NCI-H187 (cell line): ENCODE measurements around the gene KCNT2.
"Not testable (repeated sequence)": the region's sequence is repeated elsewhere in the genome, so short reads cannot be mapped to it uniquely, and the experiment has no call there.

Experiments
- DNase-seq, 2 experiments: peaks; one replicate each; lab custom pipeline; 2025; lab: John Stamatoyannopoulos, UW

The KCNT2 gene

GRCh38 chr1:196590012-196590708 lies 18.1 kb downstream of the KCNT2 start:
- no peak for DNase-seq

- DNase-seq: no peak
Measured at GRCh38 chr1:196584696-196585095, 23.5 kb downstream of the KCNT2 start.

GRCh38 chr1:196577386-196577785 lies 30.9 kb downstream of the KCNT2 start:
- DNase-seq: no peak

- no peak for DNase-seq
Measured at GRCh38 chr1:196573226-196573625, 35.0 kb downstream of the KCNT2 start.

GRCh38 chr1:196567238-196567637 lies 41.0 kb downstream of the KCNT2 start:
- no peak for DNase-seq

GRCh38 chr1:196563768-196564167 lies 44.5 kb downstream of the KCNT2 start:
- no peak for DNase-seq

GRCh38 chr1:196559314-196559713 lies 48.9 kb downstream of the KCNT2 start:
- no peak for DNase-seq

GRCh38 chr1:196558411-196558810 lies 49.8 kb downstream of the KCNT2 start:
- DNase-seq: no peak

DNA sequence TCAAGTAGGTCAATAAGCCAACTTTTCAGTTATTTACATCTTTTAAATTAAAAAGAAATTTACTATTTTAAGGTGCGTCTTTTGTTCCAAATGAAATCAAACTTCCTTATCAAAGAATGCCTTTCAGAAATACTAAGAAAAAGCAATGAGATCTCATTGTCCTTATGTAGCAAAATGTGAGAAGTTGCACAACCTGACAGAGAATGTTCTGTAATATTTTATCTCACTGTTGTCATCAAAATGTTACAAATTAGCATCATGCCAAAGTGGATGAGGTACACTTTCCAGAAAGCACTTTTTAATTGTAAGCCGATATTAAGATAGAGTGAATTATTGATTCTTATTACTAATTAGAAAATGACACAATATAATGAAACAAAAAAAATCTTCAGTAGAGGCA lies 50.4 kb downstream of the KCNT2 start:
- no peak for DNase-seq

DNA sequence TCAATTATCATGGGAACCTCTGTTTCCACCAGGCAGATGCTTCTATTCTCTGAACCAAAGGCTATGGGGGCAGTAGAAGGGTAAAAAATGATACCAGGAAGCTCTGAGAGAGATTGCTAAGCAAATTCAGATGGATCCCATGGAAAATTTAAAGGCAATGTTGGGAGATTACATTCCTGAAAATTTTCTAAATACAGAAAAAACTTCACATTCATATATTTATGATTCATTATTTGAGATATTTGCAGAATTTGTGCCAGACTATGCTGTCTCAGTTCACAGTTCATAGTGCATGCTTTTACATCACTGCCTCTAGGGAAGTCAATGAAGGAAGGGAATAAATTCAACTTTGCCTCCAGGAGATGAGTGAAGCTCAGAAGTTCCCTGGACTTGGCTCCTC lies 57.5 kb downstream of the KCNT2 start:
- no peak for DNase-seq

DNA sequence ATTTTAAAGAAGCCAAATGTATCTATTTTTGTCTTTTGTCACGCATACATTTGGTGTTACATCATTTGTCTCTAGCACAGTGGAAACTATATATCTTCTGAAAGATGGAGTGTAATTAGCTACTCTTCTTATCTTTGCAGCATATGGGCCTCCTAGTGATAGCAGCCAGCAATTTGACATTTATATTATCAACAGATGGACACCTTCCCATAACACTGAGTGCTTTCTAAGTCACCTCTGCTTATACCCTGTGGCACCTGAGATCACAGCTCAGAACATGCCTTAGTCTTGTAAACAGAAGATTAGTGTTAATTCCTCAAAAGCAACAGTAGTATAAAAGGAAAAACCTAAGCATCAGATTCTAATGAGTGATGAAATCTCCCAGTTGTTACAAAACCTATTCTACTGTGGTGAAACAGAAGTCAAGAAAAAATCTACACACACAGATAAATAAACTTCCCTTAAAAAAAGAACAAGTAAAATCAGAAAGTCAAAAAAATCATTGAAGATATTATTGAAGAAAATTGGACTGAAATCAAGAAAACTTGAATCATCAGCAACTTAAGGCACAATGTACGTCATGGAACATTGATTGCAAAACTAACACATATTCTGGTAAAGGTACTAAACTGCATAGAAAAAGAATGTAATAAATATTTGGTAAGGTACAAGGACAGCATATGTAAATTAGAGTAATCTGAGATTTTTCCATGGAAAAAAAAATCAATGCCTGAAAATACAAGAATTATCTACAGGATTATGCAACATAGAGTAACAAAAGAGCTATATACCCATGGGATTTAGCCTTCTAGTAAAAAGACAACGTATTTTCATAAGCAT lies 61.7 kb downstream of the KCNT2 start:
- DNase-seq: no peak

GRCh38 chr1:196545222-196545621 lies 63.0 kb downstream of the KCNT2 start:
- no peak for DNase-seq

DNA sequence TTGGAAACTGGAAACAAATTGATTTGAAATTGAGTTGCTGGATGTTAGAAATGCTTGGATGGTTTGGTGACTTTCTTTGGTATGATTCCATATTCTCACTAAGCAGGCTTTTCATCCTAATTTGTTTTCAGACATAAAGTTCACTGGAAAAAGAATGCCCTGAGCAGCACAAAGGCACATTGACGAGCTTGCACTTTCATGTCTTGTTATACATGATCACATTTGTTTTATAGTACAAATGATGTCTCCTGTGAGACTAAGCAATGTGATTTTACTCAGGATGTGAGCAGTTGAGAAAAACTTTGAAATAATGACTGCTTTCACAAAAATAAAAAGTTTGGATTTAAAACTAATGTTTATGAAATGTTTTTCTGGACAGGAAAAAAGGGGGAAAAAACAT lies 63.6 kb downstream of the KCNT2 start:
- DNase-seq: no peak

GRCh38 chr1:196543833-196544232 lies 64.4 kb downstream of the KCNT2 start:
- no peak for DNase-seq

DNA sequence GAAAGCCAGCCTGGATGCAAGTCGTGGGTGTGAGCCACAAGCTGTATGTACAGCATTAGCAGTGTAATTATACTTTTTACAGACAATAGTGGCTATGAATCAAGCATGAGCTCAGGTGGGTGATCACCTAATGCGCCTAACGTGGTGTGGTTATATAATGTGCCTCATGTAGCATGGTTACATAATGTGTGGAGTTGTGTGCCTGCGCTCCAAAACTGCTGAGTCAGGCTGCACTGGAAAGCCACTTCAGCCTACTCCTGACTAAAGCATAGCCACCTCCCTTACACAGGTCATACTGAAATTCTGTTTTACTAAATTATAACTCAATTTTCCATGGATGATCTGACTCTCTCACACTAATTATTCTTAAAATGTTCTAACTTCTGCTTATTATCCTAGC lies 69.8 kb downstream of the KCNT2 start:
- DNase-seq: no peak

DNA sequence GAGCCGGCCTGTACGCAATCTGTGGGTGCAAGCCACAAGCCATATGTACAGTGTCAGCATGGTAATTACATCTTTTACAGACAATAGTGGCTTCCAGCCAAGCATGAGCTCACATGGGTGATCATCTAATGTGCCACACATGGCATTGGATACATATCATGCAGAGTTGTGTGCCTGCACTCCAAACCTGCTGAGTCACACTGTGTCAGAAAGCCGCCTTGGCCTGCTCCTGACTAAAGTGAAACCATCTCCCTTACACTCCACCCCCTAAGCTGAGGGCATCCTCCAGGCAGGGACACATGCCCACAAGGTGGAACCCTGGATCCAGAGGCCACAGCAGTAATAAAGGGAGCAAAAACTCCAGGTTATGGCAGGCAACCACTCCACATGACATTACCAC lies 72.5 kb downstream of the KCNT2 start:
- DNase-seq: no peak

- no peak for DNase-seq
Measured at GRCh38 chr1:196531737-196532524, 76.3 kb downstream of the KCNT2 start.

GRCh38 chr1:196527919-196528318 lies 80.3 kb downstream of the KCNT2 start:
- no peak for DNase-seq

- not testable (repeated sequence) for DNase-seq
Measured at GRCh38 chr1:196522574-196523345, 85.5 kb downstream of the KCNT2 start.

DNA sequence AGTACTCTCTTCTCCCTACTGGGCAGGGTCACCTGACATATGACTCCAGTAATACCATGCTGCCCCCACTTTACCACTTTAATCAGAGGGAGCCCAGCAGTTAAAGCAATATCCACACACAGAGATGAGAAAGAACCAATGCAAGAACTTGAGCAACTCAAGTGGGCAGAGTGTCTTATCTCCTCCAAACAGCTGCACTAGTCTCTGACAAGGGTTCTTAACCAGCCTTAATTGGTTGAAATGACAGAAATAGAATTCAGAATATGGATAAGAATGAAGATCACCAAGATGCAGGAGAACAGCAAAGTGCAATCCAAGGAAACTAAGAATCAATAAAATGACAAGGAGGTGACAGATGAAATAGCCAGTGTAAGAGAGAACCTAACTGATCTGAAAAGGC lies 91.0 kb downstream of the KCNT2 start:
- no peak for DNase-seq

DNA sequence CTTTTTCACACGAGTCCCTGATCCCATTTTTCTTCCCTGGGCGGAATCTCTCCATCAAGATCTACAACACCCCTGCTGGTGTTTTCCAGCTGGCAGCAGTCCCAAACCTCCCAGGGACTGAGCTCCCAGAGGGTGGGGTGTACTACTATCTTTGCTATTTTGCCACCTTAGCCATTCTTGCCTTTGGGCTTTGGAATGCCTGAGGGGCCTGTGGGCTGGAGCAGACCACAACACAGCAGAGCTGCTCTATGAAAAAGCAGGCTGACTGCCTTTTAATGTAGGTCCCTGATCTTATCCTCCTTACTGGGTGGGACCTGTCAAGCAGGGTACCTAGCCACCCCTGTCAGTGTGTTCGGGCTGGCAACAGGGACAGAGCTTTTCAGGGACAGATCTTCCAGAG lies 91.9 kb downstream of the KCNT2 start:
- no peak for DNase-seq

DNA sequence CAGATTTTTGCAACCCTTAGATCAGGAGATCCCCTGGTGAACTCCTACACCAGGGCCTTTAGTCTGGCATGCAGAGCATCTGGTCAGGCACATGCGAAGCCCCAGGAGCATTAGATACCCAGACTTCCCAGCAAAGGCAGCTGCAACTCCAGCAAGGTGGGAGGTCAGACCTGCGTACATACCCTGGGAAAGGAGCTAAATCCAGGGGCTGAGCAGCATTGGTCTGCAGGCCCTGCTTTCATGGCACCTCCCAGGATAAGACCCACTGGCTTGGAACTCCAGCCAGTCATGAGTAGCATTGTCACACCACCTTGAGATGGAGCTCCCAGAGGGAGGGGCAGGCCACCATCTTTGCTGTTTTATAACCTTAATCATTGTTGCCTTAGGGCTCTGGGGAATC lies 92.3 kb downstream of the KCNT2 start:
- DNase-seq: no peak
